ENCODE measurements around the gene ULK1. TPM values are rescaled to one million over a fixed set of nuclear protein-coding genes. Genes with fewer than 3 reads are reported as not detected.
"Not testable (repeated sequence)": the region's sequence is repeated elsewhere in the genome, so short reads cannot be mapped to it uniquely, and the experiment has no call there.

The ULK1 gene
- total RNA-seq, 1 donor from 2014 or later = 33.1 TPM

- Histone ChIP-seq H3K27ac (peak overlapping the region; percentile 59), H3K36me3 (no peaks in the 10 kb centered on the region), H3K4me3 (no peak overlapping the region), H3K4me1 (peaks cover 8% of the 10 kb centered on the region), H3K27me3 (no peaks in the 10 kb centered on the region), H3K9me3 (no peaks in the 10 kb centered on the region)
- DNase-seq (ENCODE audit: extremely low spot score in 2 of 2) = no peak
- intact Hi-C loops (cut with DNase I) = no loop called here
- TF ChIP-seq POLR2AphosphoS5 (IDR thresholded peaks at IDR 0.05; ENCODE audit: insufficient read depth in 1 of 2, low read depth in 1 of 2) (no peak), CTCF (IDR thresholded peaks at IDR 0.05) (no peak), POLR2A (IDR thresholded peaks at IDR 0.05) (no peak)
Observed at GRCh38 chr12:131883521-131883900, 10.9 kb upstream of the ULK1 start.

- H3K9me3 ChIP-seq; H3K27ac ChIP-seq; H3K4me3 ChIP-seq; DNase-seq (ENCODE audit: extremely low spot score in 2 of 2); intact Hi-C loops (cut with DNase I); H3K4me1 ChIP-seq; H3K36me3 ChIP-seq; H3K27me3 ChIP-seq: not testable (repeated sequence)
Observed at GRCh38 chr12:131885076-131885475, 9.3 kb upstream of the ULK1 start.

GRCh38 chr12:131885543-131886057 is 8.8 kb upstream of the ULK1 start:
- no peak for DNase-seq (ENCODE audit: extremely low spot score in 2 of 2)
- Histone ChIP-seq H3K27ac (no peak overlapping the region), H3K4me1 (peaks cover 8% of the 10 kb centered on the region), H3K27me3 (no peaks in the 10 kb centered on the region), H3K9me3 (no peaks in the 10 kb centered on the region), H3K36me3 (no peaks in the 10 kb centered on the region), H3K4me3 (no peak overlapping the region)
- intact Hi-C loops (cut with DNase I) = no loop called here
- TF ChIP-seq CTCF (IDR thresholded peaks at IDR 0.05) = no peak
- TF ChIP-seq POLR2AphosphoS5 (IDR thresholded peaks at IDR 0.05; ENCODE audit: insufficient read depth in 1 of 2, low read depth in 1 of 2) = no peak
- no peak for TF ChIP-seq POLR2A (IDR thresholded peaks at IDR 0.05)

- not testable (repeated sequence) for H3K9me3 ChIP-seq; H3K36me3 ChIP-seq; H3K4me3 ChIP-seq; H3K27me3 ChIP-seq; H3K27ac ChIP-seq; DNase-seq (ENCODE audit: extremely low spot score in 2 of 2)
- intact Hi-C loops (cut with DNase I) = loop anchor here (5.0 kb wide), 1 partner anchor 601 kb away; the partner anchor contains the start of gene FBRSL1
- H3K4me1 ChIP-seq = peaks cover 15% of the 10 kb centered on the region
Observed at GRCh38 chr12:131891722-131892121, 2.7 kb upstream of the ULK1 start.

- H3K36me3 ChIP-seq = peaks cover 0 to 11% of the 10 kb centered on the region in 2 donors
- intact Hi-C loops (cut with DNase I) = loop anchor here (5.0 kb wide), 1 partner anchor 599 kb away; the partner anchor contains the start of gene FBRSL1
- peak overlapping the region; percentile 98 for H3K27ac ChIP-seq
- H3K9me3 ChIP-seq = no peaks in the 10 kb centered on the region
- H3K27me3 ChIP-seq = no peaks in the 10 kb centered on the region
- no peak overlapping the region for H3K4me3 ChIP-seq
- no peak for DNase-seq (ENCODE audit: extremely low spot score in 2 of 2)
- no peak for TF ChIP-seq POLR2AphosphoS5 (IDR thresholded peaks at IDR 0.05; ENCODE audit: insufficient read depth in 1 of 2, low read depth in 1 of 2)
- no peak for TF ChIP-seq POLR2A (IDR thresholded peaks at IDR 0.05)
- no peak for TF ChIP-seq CTCF (IDR thresholded peaks at IDR 0.05)
- peaks cover 27% of the 10 kb centered on the region for H3K4me1 ChIP-seq
Observed at GRCh38 chr12:131892711-131893604, 1.5 kb upstream of the ULK1 start.
